Vagina (tissue), 2 donors: ENCODE data around the gene NDUFB10. TPM values are rescaled to one million over a fixed set of nuclear protein-coding genes. Genes with fewer than 3 reads are reported as not detected.

Experiments
- DNase-seq, 2 donors: peaks; one replicate each; pipeline ENCODE4 v3.0.0-alpha.2; 2017; ENCODE audit errors: extremely low spot score in 2 of 2
- H3K27ac ChIP-seq: fragments of 200-600 bp; sonication (generic); one replicate; pipeline ENCODE4 v1.5.1; 2019
- H3K27me3 ChIP-seq: fragments of 200-600 bp; sonication (generic); one replicate; pipeline ENCODE4 v1.5.1; 2019
- H3K36me3 ChIP-seq, 2 donors: fragments of 200-600 bp; sonication (generic); one replicate each; pipeline ENCODE4 v1.5.1; 2017 to 2019
- H3K4me1 ChIP-seq: fragments of 200-600 bp; sonication (generic); one replicate; pipeline ENCODE4 v1.5.1; 2019
- H3K4me3 ChIP-seq, 2 donors: fragments of 200-600 bp; sonication (generic); 1 replicate in 1 of 2; 2 replicates in 1 of 2; pipeline ENCODE4 v1.5.1; 2016 to 2019
- H3K9me3 ChIP-seq: fragments of 200-600 bp; sonication (generic); one replicate; pipeline ENCODE4 v1.5.1; 2019
- CTCF ChIP-seq, 3 experiments: fragments of 450-650 bp in 2 of 3; fragments of 200-600 bp in 1 of 3; sonication (generic) in 1 of 3; IDR thresholded peaks; one replicate each; pipeline ENCODE4 v1.5.1; 2017 to 2019; ENCODE audit warnings: antibody characterized with exemption in 3 of 3, mild to moderate bottlenecking in 2 of 3, moderate library complexity in 2 of 3
- POLR2A ChIP-seq, 2 donors: fragments of 450-650 bp; IDR thresholded peaks; one replicate each; pipeline ENCODE4 v1.6.1; 2017; ENCODE audit warnings: antibody characterized with exemption in 2 of 2, mild to moderate bottlenecking in 2 of 2, moderate library complexity in 2 of 2
- POLR2AphosphoS5 ChIP-seq, 2 donors: sonication (generic); formaldehyde crosslinking; IDR thresholded peaks; one replicate each; pipeline ENCODE4 v1.9.0; 2017; ENCODE audit warnings: antibody characterized with exemption in 2 of 2, mild to moderate bottlenecking in 2 of 2, low read depth in 1 of 2; ENCODE audit not compliant: insufficient read depth in 1 of 2
- intact Hi-C: fragments of 100-400 bp; cut with DNase I; formaldehyde crosslinking; loops from one replicate; pipeline ENCODE4 v1.15.1; 2023
- total RNA-seq: library from RNA; depleted of rRNA; stranded (reverse); fragments of >200 nt; gene quantifications from one replicate; pipeline ENCODE4 v1.2.3, GENCODE V29; 2016

The NDUFB10 gene
- total RNA-seq, 1 donor from 2014 or later: 132 TPM

- H3K4me1 ChIP-seq: peaks cover 42% of the 10 kb centered on the region
- no peaks in the 10 kb centered on the region for H3K36me3 ChIP-seq
- H3K27ac ChIP-seq: peak overlapping the region; percentile 79
- H3K27me3 ChIP-seq: no peaks in the 10 kb centered on the region
- peak overlapping the region in 1 of 2 donors; percentile 4 for H3K4me3 ChIP-seq
- no peaks in the 10 kb centered on the region for H3K9me3 ChIP-seq
- TF ChIP-seq POLR2A (IDR thresholded peaks at IDR 0.05): no peak
- TF ChIP-seq POLR2AphosphoS5 (IDR thresholded peaks at IDR 0.05; ENCODE audit: insufficient read depth in 1 of 2, low read depth in 1 of 2): peak in 1 of 2 donors; percentile 36
- no peak for TF ChIP-seq CTCF (IDR thresholded peaks at IDR 0.05)
- intact Hi-C loops: no loop called here
- DNase-seq: no peak
Measured at GRCh38 chr16:1913327-1914083, 45.8 kb upstream of the NDUFB10 start.

- no peak for DNase-seq
- peak overlapping the region; percentile 79 for H3K27ac ChIP-seq
- H3K9me3 ChIP-seq: no peaks in the 10 kb centered on the region
- intact Hi-C loops: no loop called here
- H3K36me3 ChIP-seq: no peaks in the 10 kb centered on the region
- TF ChIP-seq POLR2A (IDR thresholded peaks at IDR 0.05) (no peak), POLR2AphosphoS5 (IDR thresholded peaks at IDR 0.05; ENCODE audit: insufficient read depth in 1 of 2, low read depth in 1 of 2) (no peak), CTCF (IDR thresholded peaks at IDR 0.05) (no peak)
- H3K4me3 ChIP-seq: peak overlapping the region in 1 of 2 donors; percentile 4
- H3K27me3 ChIP-seq: no peaks in the 10 kb centered on the region
- peaks cover 48% of the 10 kb centered on the region for H3K4me1 ChIP-seq
Measured at GRCh38 chr16:1914084-1914608, 45.2 kb upstream of the NDUFB10 start.

- H3K4me1 ChIP-seq: peaks cover 53% of the 10 kb centered on the region
- H3K4me3 ChIP-seq: no peak overlapping the region
- TF ChIP-seq POLR2AphosphoS5 (IDR thresholded peaks at IDR 0.05; ENCODE audit: insufficient read depth in 1 of 2, low read depth in 1 of 2) (no peak), POLR2A (IDR thresholded peaks at IDR 0.05) (no peak), CTCF (IDR thresholded peaks at IDR 0.05) (no peak)
- no peaks in the 10 kb centered on the region for H3K27me3 ChIP-seq
- no peak for DNase-seq
- intact Hi-C loops: no loop called here
- H3K27ac ChIP-seq: peak overlapping the region; percentile 79
- no peaks in the 10 kb centered on the region for H3K9me3 ChIP-seq
- no peaks in the 10 kb centered on the region for H3K36me3 ChIP-seq
Measured at GRCh38 chr16:1914988-1915387, 44.4 kb upstream of the NDUFB10 start.

GRCh38 chr16:1915732-1916639 lies 43.4 kb upstream of the NDUFB10 start:
- Histone ChIP-seq H3K27ac (peak overlapping the region; percentile 66), H3K4me1 (peaks cover 46% of the 10 kb centered on the region), H3K27me3 (no peaks in the 10 kb centered on the region), H3K4me3 (peak overlapping the region in 1 of 2 donors; percentile 39), H3K9me3 (no peaks in the 10 kb centered on the region), H3K36me3 (no peaks in the 10 kb centered on the region)
- intact Hi-C loops: no loop called here
- no peak for DNase-seq
- no peak for TF ChIP-seq POLR2AphosphoS5 (IDR thresholded peaks at IDR 0.05; ENCODE audit: insufficient read depth in 1 of 2, low read depth in 1 of 2)
- no peak for TF ChIP-seq CTCF (IDR thresholded peaks at IDR 0.05)
- TF ChIP-seq POLR2A (IDR thresholded peaks at IDR 0.05): no peak
